Duodenal mucosa (tissue), 2 donors: ENCODE data around the gene CHRNA5.
"Not testable (repeated sequence)": the region's sequence is repeated elsewhere in the genome, so short reads cannot be mapped to it uniquely, and the experiment has no call there.

Experiments used
- H3K27ac ChIP-seq: one replicate; pipeline ENCODE4 v1.7.0; 2013; ENCODE audit warnings: low read depth, low read length
- H3K27me3 ChIP-seq, 2 donors: one replicate each; pipeline ENCODE4 v1.7.0; 2013; ENCODE audit warnings: low read length in 2 of 2, control low read depth in 1 of 2; ENCODE audit not compliant: insufficient read depth in 2 of 2, control insufficient read depth in 1 of 2
- H3K36me3 ChIP-seq, 2 donors: one replicate each; pipeline ENCODE4 v1.7.0; 2013; ENCODE audit warnings: low read length in 2 of 2, control low read depth in 1 of 2; ENCODE audit not compliant: insufficient read depth in 2 of 2, control insufficient read depth in 1 of 2
- H3K4me1 ChIP-seq, 2 donors: one replicate each; pipeline ENCODE4 v1.7.0; 2013; ENCODE audit warnings: low read length in 2 of 2, control low read depth in 1 of 2; ENCODE audit not compliant: insufficient read depth in 2 of 2, control insufficient read depth in 1 of 2
- H3K4me3 ChIP-seq, 2 donors: one replicate each; pipeline ENCODE4 v1.7.0; 2013; ENCODE audit warnings: low read length in 2 of 2, low read depth in 1 of 2
- H3K9ac ChIP-seq, 2 donors: one replicate each; pipeline ENCODE4 v1.7.0; 2013; ENCODE audit warnings: low read length in 2 of 2, low read depth in 1 of 2
- H3K9me3 ChIP-seq, 2 donors: one replicate each; pipeline ENCODE4 v1.7.0; 2013; ENCODE audit warnings: low read length in 2 of 2, control low read depth in 1 of 2; ENCODE audit not compliant: control insufficient read depth in 1 of 2

CHRNA5 gene

DNA sequence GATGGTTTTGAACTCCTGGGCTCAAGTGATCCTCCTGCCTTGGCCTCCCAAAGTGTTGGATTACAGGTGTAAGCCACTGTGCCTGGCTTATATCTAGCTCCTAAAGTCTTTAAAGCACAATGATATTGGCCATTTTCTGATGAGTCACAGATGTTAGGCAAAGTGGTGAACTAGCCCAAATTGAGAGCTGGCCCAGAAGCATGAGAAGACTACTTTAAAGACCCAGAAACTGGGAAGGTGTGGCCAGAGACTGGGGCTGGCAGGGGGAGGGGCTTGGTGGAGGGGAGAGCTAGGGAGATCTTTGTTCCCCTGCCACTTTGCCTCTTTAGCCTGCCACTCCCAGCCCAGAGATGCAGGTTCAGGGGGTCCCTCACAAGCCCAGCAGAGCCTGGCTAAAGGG, 33.9 kb downstream of the CHRNA5 start:
- H3K9ac ChIP-seq: no peak overlapping the region
- H3K4me1 ChIP-seq: no peaks in the 10 kb centered on the region

DNA sequence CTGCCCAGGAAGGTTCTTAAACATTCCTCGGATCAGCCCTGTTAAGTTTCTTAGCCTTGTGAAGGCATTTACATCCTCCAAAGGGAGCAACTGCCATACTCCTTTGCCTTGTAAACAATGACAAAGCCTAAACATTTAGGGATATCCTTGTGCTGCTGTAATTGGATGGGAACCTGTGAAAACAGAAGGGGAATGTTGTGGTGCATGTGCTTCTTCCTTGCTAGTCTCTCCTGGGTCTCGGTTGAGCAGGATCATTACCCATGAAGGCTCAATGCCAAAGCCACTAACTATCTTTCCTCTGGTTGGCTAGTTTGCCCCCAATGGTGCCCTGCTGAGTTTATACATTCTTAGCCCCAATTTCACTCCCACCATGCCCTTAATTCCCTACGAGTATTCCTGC, 38.1 kb downstream of the CHRNA5 start:
- no peaks in the 10 kb centered on the region for H3K27me3 ChIP-seq
- H3K4me1 ChIP-seq: no peaks in the 10 kb centered on the region
- H3K36me3 ChIP-seq: no peaks in the 10 kb centered on the region
- no peak overlapping the region for H3K9ac ChIP-seq
- H3K27ac ChIP-seq: no peak overlapping the region
- no peaks in the 10 kb centered on the region for H3K9me3 ChIP-seq
- H3K4me3 ChIP-seq: no peak overlapping the region

More for the DNA sequence above, 33.9 kb downstream of the CHRNA5 start:
- H3K36me3 ChIP-seq: no peaks in the 10 kb centered on the region
- H3K27ac ChIP-seq: no peak overlapping the region
- no peaks in the 10 kb centered on the region for H3K27me3 ChIP-seq
- no peak overlapping the region for H3K4me3 ChIP-seq
- no peaks in the 10 kb centered on the region for H3K9me3 ChIP-seq

DNA sequence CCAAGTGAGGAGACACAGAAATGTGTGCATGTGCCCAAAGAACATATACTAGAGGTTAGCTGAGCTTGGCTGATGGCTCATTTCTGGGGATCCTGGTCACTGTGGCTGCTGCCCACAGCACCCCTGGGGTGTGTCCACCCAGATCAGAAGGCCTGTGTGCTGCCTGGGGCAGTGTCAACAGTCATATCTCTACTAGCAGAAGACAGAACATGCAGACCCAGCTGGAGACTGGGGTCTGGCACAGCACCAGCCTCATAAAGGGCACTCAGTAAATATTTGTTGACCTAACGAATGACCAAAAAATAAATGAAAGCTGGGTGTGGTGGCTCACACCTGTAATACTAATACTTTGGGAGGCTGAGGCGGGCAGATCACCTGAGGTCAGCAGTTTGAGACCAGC, 39.1 kb downstream of the CHRNA5 start:
- no peaks in the 10 kb centered on the region for H3K4me1 ChIP-seq
- no peaks in the 10 kb centered on the region for H3K36me3 ChIP-seq
- H3K27ac ChIP-seq: no peak overlapping the region
- no peak overlapping the region for H3K9ac ChIP-seq
- H3K27me3 ChIP-seq: no peaks in the 10 kb centered on the region
- no peak overlapping the region for H3K4me3 ChIP-seq
- H3K9me3 ChIP-seq: no peaks in the 10 kb centered on the region

DNA sequence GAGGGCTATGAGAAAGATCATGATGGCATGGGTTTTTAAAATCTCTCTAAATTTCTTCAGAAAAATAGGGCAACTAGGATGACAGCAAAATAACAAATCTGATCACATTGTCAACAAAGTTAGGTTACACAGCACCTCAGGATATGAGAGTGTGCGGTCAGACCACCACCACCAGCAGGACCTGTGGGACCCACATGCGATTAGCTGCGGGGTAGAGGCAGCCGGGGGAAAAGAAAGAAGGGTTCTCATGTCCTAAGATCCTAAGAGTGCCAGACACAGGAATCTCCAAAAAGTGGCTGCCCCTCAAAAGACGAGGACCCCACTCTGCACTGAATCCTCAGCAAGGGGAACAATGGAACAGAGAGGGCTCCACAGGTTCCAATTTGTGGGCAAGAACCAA, 39.9 kb downstream of the CHRNA5 start:
- H3K36me3 ChIP-seq: no peaks in the 10 kb centered on the region
- no peak overlapping the region for H3K4me3 ChIP-seq
- H3K27me3 ChIP-seq: no peaks in the 10 kb centered on the region
- no peaks in the 10 kb centered on the region for H3K4me1 ChIP-seq
- no peaks in the 10 kb centered on the region for H3K9me3 ChIP-seq
- no peak overlapping the region for H3K27ac ChIP-seq
- H3K9ac ChIP-seq: no peak overlapping the region

DNA sequence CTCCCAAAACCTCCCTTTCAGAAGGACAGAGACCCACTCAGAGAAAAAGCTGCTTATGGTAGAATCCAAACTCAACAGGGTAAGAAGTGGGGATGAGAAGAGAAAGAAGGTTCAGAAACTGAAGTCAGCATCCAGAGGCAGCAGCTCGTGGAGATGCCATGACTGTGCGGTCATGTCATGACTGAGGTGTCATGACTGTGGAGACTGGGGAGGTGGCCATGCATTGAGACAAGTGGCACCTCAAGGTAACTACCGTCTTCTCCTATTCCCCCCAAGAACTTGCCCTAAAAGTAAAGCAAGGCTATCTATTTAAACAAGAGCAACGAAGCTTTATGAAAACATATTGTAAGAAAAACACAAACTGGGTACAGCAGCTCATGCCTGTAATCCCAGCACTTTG, 40.4 kb downstream of the CHRNA5 start:
- Histone ChIP-seq H3K4me1 (no peaks in the 10 kb centered on the region), H3K4me3 (no peak overlapping the region), H3K9me3 (no peaks in the 10 kb centered on the region), H3K27me3 (no peaks in the 10 kb centered on the region), H3K27ac (no peak overlapping the region), H3K9ac (no peak overlapping the region), H3K36me3 (no peaks in the 10 kb centered on the region)

DNA sequence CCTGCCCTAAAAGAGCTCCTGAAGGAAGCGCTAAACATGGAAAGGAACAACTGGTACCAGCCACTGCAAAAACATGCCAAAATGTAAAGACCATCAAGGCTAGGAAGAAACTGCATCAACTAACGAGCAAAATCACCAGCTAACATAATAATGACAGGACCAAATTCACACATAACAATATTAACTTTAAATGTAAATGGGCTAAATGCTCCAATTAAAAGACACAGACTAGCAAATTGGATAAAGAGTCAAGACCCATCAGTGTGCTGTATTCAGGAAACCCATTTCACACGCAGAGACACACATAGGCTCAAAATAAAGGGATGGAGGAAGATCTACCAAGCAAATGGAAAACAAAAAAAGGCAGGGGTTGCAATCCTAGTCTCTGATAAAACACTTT, 44.2 kb downstream of the CHRNA5 start:
- not testable (repeated sequence) for H3K27ac ChIP-seq, H3K4me3 ChIP-seq, H3K27me3 ChIP-seq, H3K36me3 ChIP-seq, H3K9me3 ChIP-seq, H3K9ac ChIP-seq, H3K4me1 ChIP-seq

DNA sequence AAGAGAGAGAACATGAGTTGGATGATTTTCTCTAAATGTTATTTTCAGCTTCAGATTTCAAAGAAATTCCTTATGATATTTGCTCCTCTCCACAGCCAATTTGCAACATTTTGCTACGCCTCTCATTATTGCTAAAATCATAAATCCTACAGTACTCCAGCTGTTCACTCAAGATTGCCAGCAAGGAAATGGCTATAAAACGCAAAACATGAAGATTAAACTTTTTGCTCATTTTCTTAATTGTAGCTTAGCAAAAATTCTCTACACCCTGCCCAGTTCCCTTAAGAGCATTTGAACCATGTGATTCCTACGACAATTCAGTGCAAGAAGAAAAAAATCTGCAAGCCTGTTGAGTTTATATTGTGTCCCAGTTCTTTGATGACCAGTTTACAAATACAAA, 48.7 kb downstream of the CHRNA5 start:
- H3K36me3 ChIP-seq: no peaks in the 10 kb centered on the region
- no peak overlapping the region for H3K4me3 ChIP-seq
- no peak overlapping the region for H3K27ac ChIP-seq
- H3K4me1 ChIP-seq: no peaks in the 10 kb centered on the region
- peaks cover 4 to 5% of the 10 kb centered on the region in 2 donors for H3K27me3 ChIP-seq
- no peak overlapping the region for H3K9ac ChIP-seq
- no peaks in the 10 kb centered on the region for H3K9me3 ChIP-seq

DNA sequence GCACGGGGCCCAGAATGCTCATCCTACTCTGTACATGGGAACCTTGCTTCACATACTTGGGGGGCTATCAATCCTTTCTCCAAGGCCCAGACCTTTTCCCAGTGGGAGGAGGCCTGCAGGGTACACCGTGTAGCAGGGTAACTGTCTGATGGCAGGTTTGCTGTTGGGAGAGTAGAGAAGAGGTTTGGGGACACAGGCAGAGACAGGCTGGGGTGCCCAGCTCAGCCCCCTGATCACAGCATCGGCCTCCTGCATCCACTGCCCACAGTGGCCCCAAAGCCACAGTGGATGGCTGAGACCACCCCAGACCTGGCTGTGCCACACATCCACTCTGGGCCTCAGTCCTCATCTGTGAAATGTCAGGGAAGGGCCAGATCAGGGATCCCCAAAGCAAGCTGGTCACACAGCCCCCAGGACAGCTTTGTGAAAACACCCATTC, 49.9 kb downstream of the CHRNA5 start:
- no peak overlapping the region for H3K4me3 ChIP-seq
- no peak overlapping the region for H3K27ac ChIP-seq
- H3K9me3 ChIP-seq: no peaks in the 10 kb centered on the region
- no peaks in the 10 kb centered on the region for H3K36me3 ChIP-seq
- H3K9ac ChIP-seq: no peak overlapping the region
- no peaks in the 10 kb centered on the region for H3K4me1 ChIP-seq
- H3K27me3 ChIP-seq: peaks cover 16% of the 10 kb centered on the region in 2 donors

DNA sequence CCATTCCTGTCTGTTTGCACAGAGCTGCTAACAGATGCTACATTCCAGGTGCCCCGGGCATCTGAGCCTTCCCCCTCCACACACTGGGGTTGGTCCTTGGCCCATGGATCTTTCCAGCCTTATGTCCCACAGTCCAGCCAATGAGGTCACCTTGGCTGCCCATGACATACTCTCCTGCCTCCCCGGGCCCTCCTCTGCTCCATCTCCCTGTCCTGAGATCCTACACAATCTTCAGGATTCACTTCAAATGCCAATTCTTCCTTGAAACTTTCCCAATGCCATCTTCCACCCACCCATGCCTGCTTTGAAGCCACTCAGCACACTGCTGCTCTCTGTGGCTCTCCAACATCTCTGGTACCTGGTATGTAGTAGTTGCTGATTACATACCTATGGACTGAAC, 51.2 kb downstream of the CHRNA5 start:
- Histone ChIP-seq H3K27me3 (peaks cover 22 to 24% of the 10 kb centered on the region in 2 donors), H3K9ac (no peak overlapping the region)

DNA sequence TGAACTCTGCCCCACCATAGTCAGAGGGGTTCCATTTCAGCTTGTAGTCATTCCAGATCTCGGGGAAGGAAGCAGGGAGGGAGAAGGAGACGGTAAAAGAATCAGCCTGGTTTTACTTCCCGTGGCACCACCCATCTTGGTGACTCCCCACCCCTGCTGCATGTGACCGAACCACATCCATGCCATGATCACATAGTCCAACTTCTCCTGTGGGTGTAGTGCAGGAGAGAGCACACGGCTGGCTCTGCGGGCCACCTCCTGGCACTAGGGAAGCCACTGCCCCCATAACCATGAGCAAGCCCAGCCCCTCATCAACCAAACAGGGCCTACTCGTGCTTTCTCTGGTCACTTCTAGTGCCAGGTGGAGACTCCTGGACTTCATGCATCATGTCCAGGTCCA, 51.8 kb downstream of the CHRNA5 start:
- no peak overlapping the region for H3K4me3 ChIP-seq
- H3K4me1 ChIP-seq: no peaks in the 10 kb centered on the region
- H3K27ac ChIP-seq: no peak overlapping the region
- H3K27me3 ChIP-seq: peaks cover 27 to 30% of the 10 kb centered on the region in 2 donors
- no peaks in the 10 kb centered on the region for H3K36me3 ChIP-seq
- no peak overlapping the region for H3K9ac ChIP-seq
- no peaks in the 10 kb centered on the region for H3K9me3 ChIP-seq

More for the DNA sequence above, 51.2 kb downstream of the CHRNA5 start:
- H3K4me3 ChIP-seq: no peak overlapping the region
- H3K4me1 ChIP-seq: no peaks in the 10 kb centered on the region
- H3K27ac ChIP-seq: no peak overlapping the region
- H3K36me3 ChIP-seq: no peaks in the 10 kb centered on the region
- no peaks in the 10 kb centered on the region for H3K9me3 ChIP-seq

DNA sequence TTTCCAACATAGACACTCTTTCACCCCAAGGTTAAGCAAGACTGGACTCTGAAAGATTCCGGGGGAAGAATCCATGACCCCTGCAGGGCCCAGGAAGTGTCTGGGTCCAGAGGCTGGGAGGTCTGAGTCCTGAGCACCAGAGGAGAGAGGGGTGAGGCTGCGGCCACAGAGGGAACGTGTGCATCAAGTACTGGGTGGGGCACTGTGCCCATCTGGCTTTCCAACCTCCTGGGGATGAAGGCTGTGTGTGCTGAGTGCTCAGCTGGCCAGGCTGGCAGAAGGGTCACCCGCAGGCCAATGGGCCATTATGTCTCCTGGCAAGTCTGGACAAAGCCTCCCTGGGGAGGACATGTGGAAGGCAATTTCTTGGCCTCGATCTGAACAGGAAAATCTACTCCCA, 52.2 kb downstream of the CHRNA5 start:
- no peaks in the 10 kb centered on the region for H3K36me3 ChIP-seq
- no peaks in the 10 kb centered on the region for H3K9me3 ChIP-seq
- H3K4me3 ChIP-seq: no peak overlapping the region
- H3K27ac ChIP-seq: no peak overlapping the region
- no peak overlapping the region for H3K9ac ChIP-seq
- no peaks in the 10 kb centered on the region for H3K4me1 ChIP-seq
- H3K27me3 ChIP-seq: peaks cover 32 to 34% of the 10 kb centered on the region in 2 donors
